Testis (tissue), 3 donors: ENCODE data around the gene GSC2. TPM values are rescaled to one million over a fixed set of nuclear protein-coding genes. Genes with fewer than 3 reads are reported as not detected.

Source experiments
- DNase-seq: peaks from one replicate; pipeline ENCODE4 v3.0.0-alpha.2; 2019
- H3K27ac ChIP-seq, 2 donors: fragments of 200-600 bp; sonication (generic); one replicate each; pipeline ENCODE4 v1.5.1; 2019
- H3K27me3 ChIP-seq: fragments of 200-600 bp; sonication (generic); one replicate; pipeline ENCODE4 v1.5.1; 2019
- H3K36me3 ChIP-seq: fragments of 200-600 bp; sonication (generic); one replicate; pipeline ENCODE4 v1.5.1; 2017; ENCODE audit warnings: low read depth; ENCODE audit errors: missing control alignments
- H3K4me1 ChIP-seq: fragments of 200-600 bp; sonication (generic); one replicate; pipeline ENCODE4 v1.5.1; 2019
- H3K4me3 ChIP-seq, 2 donors: fragments of 200-600 bp; sonication (generic); one replicate each; pipeline ENCODE4 v1.5.1; 2017 to 2019
- H3K9me3 ChIP-seq: fragments of 200-600 bp; sonication (generic); one replicate; pipeline ENCODE4 v1.5.1; 2017
- POLR2A ChIP-seq: fragments of 450-650 bp; IDR thresholded peaks from one replicate; pipeline ENCODE4 v1.6.1; 2017; ENCODE audit warnings: antibody characterized with exemption, mild to moderate bottlenecking, moderate library complexity
- WGBS, 2 donors: methylation state at CpG; one replicate each; pipeline ENCODE4 v1.1.5; 2018; 5-methylcytosine and 5-hydroxymethylcytosine counted together
- intact Hi-C: fragments of 100-400 bp; cut with DNase I; formaldehyde crosslinking; loops from one replicate; pipeline ENCODE4 v1.15.1; 2023; ENCODE audit warnings: low total_unique reads
- polyA plus RNA-seq: library from polyadenylated mRNA; stranded (reverse); fragments of 350-450 nt; fragmentation: Illumina TruSeq; extraction: RNeasy Lipid Tissue Mini Kit (QIAGEN cat#74804); gene quantifications from one replicate; pipeline ENCODE4 v1.2.3, GENCODE V29; 2014; ENCODE audit warnings: low read depth, low replicate concordance; ENCODE audit not compliant: insufficient read depth
- total RNA-seq, 2 donors: library from RNA; depleted of rRNA; stranded (reverse); fragments of >200 nt; gene quantifications; one replicate each; pipeline ENCODE4 v1.2.3, GENCODE V29; 2016
- TF ChIP-seq, protein P1 (sequence below), 3 experiments: fragments of 450-650 bp in 2 of 3; fragments of 200-600 bp in 1 of 3; sonication (generic) in 1 of 3; IDR thresholded peaks; one replicate each; pipeline ENCODE4 v1.5.1; 2016 to 2019; ENCODE audit warnings: antibody characterized with exemption in 3 of 3, mild to moderate bottlenecking in 2 of 3, moderate library complexity in 1 of 3

GSC2 gene
- total and polyA plus RNA-seq, 3 donors from 2014 or later = 2.3 to 16.0 (median 15.3) TPM

DNA sequence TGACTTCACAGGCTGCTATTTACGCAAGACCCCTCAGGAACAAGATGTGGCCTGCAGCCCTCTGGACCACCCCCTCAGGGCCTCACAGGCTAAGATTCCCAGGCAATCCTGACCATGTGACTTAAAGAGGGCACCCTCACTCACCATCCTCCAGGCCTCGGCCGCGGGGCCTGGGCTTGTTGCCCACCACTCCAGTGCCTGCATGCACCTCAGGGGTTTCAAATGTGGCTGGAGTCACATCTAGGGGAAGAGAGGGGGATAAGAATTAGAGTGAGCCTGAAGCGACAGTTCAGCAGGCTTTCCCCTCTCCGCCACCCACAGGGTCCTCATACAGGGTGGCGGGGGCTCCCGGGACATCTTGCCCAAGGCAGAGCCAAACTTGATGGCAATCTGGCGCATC, 7.7 kb downstream of the GSC2 start:
- no peaks in the 10 kb centered on the region for H3K36me3 ChIP-seq
- H3K4me3 ChIP-seq = no peak overlapping the region
- no peak overlapping the region for H3K27ac ChIP-seq
- TF ChIP-seq, protein P1, sequence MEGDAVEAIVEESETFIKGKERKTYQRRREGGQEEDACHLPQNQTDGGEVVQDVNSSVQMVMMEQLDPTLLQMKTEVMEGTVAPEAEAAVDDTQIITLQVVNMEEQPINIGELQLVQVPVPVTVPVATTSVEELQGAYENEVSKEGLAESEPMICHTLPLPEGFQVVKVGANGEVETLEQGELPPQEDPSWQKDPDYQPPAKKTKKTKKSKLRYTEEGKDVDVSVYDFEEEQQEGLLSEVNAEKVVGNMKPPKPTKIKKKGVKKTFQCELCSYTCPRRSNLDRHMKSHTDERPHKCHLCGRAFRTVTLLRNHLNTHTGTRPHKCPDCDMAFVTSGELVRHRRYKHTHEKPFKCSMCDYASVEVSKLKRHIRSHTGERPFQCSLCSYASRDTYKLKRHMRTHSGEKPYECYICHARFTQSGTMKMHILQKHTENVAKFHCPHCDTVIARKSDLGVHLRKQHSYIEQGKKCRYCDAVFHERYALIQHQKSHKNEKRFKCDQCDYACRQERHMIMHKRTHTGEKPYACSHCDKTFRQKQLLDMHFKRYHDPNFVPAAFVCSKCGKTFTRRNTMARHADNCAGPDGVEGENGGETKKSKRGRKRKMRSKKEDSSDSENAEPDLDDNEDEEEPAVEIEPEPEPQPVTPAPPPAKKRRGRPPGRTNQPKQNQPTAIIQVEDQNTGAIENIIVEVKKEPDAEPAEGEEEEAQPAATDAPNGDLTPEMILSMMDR (IDR thresholded peaks at IDR 0.05) = no peak
- no peak for TF ChIP-seq POLR2A
- H3K27me3 ChIP-seq = no peaks in the 10 kb centered on the region
- DNase-seq = no peak
- 95 to 97% methylated on average over 9 of the region's 9 CpGs for WGBS, 2 donors
- peaks cover 7% of the 10 kb centered on the region for H3K4me1 ChIP-seq
- intact Hi-C loops = no loop called here
- no peaks in the 10 kb centered on the region for H3K9me3 ChIP-seq

DNA sequence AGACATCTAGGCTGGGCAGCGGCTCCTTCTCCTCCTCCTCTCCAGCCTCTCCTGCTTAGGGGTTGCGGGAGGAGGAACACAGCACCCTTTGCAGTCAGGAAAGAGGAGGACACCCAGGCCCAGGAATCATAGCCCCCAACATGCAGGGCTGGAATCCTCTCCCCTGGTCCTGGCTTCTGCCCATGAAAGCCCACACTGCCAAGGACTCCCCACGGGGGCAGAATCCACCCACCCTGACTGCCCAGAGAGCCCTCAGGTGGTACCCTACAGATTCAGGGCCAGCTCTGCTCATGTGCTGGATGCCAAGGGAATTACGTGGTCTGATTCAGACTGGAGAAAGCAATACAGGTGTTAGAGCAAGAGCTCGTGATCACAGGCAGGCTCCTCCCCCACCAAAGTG, 10.1 kb downstream of the GSC2 start:
- H3K27me3 ChIP-seq = no peaks in the 10 kb centered on the region
- no peak overlapping the region for H3K27ac ChIP-seq
- no peak overlapping the region for H3K4me3 ChIP-seq
- H3K4me1 ChIP-seq = peaks cover 7% of the 10 kb centered on the region
- TF ChIP-seq, protein P1 (IDR thresholded peaks at IDR 0.05) = no peak
- no peak for TF ChIP-seq POLR2A
- DNase-seq = no peak
- intact Hi-C loops = loop anchor here (10.0 kb wide), 1 partner anchor 495 kb away; no protein-coding TSS in a partner anchor
- no peaks in the 10 kb centered on the region for H3K36me3 ChIP-seq
- 89 to 95% methylated on average over 2 to 5 of the region's 5 CpGs for WGBS, 2 donors
- H3K9me3 ChIP-seq = no peaks in the 10 kb centered on the region

DNA sequence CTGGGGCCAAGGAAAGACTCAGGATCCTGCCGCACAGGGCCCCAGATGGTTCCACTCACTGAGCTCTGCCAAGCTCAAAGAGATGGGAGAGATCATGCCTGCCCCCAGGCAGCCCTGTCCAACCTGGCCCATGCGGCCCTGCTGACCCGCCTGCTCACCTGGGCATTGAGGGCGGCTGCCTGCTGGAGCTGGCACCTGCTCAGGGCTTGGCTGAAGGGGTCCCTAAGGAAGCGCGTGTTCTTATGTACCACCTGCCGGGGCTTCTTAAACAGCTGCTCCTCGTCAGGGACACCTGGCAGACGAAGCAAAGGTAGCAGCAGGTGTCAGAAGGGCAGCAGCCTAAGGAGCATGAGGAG, 11.1 kb downstream of the GSC2 start:
- no peak for DNase-seq
- H3K27me3 ChIP-seq = no peaks in the 10 kb centered on the region
- WGBS, 2 donors = 95% methylated on average over 9 of the region's 9 CpGs; no CpG with 5 or more reads in 1 of the 2 donors
- H3K27ac ChIP-seq = no peak overlapping the region
- H3K4me3 ChIP-seq = no peak overlapping the region
- no peaks in the 10 kb centered on the region for H3K9me3 ChIP-seq
- no peaks in the 10 kb centered on the region for H3K36me3 ChIP-seq
- peaks cover 7% of the 10 kb centered on the region for H3K4me1 ChIP-seq
- intact Hi-C loops = loop anchor here (10.0 kb wide), 1 partner anchor 496 kb away; no protein-coding TSS in a partner anchor
- TF ChIP-seq, protein P1 (IDR thresholded peaks at IDR 0.05) = no peak
- TF ChIP-seq POLR2A = no peak

DNA sequence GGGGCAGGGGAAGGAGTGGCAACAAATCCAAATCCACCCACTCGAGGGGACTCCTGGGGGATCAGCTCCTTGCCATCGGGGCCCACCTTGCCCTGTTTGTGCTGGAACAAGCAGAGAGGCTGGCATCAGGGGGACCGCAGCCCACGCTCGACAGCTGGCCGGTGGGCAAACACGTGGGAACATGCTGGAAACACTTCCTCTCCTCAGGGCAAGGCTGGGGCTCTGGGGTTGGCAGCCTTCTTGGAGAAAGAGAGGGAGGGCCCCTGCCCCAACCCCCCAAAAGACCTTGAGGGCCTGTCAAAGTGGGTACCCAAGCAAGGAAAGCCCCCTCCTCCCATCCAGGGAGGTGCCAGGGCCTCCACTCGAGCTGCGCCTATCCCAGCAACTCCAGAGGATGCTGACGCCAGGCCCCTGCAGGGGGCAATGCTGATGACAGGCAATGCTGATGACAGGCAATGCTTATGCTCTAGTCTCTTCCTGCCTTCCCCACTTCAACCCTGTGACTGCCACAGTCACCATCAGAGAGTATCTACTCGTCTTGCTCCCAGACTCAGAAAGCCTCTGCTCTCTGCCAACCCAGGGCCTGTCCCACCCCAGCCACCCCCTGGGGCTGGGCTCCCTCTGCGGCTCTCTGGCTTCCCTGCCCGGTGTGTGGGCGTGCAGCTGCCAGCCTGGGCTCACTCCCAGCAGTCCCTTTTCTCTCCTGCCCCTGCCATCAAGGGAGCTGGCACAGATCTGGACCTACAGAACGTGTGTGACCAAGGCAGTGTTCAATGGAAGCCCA, 11.7 kb downstream of the GSC2 start:
- Histone ChIP-seq H3K27me3 (no peaks in the 10 kb centered on the region), H3K36me3 (no peaks in the 10 kb centered on the region), H3K4me1 (peaks cover 2% of the 10 kb centered on the region), H3K4me3 (no peak overlapping the region), H3K27ac (no peak overlapping the region), H3K9me3 (no peaks in the 10 kb centered on the region)
- intact Hi-C loops = loop anchor here (10.0 kb wide), 1 partner anchor 496 kb away; no protein-coding TSS in a partner anchor
- DNase-seq = no peak
- no peak for TF ChIP-seq POLR2A
- TF ChIP-seq, protein P1 (IDR thresholded peaks at IDR 0.05) = no peak
- WGBS, 2 donors = 85 to 89% methylated on average over 7 to 15 of the region's 15 CpGs
